ENCODE data around the gene PCSK5.
"Not testable (repeated sequence)": the region's sequence is repeated elsewhere in the genome, so short reads cannot be mapped to it uniquely, and the experiment has no call there.

PCSK5 gene

DNA sequence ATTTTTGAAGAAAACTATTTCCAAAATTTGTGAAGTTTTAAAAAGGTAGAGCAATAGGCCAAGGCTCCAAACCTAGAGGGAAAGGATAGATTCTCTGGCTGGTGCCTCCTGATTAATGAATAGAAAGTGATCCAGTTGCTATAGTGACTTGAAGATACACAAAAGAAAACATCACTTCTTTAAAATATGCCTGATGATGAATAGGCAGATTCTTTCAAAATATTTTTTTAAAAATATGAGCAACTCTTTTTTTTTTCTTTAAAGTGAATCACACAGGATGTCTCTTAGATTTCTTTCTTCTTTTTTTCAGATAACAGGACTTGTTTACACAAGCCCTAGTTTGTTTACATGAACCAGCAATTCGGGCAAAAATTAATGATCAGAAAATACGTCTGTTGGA lies 379.3 kb downstream of the PCSK5 start:
- DNase-seq: no peak

GRCh38 chr9:76271755-76272154 lies 381.3 kb downstream of the PCSK5 start:
- DNase-seq: no peak

DNA sequence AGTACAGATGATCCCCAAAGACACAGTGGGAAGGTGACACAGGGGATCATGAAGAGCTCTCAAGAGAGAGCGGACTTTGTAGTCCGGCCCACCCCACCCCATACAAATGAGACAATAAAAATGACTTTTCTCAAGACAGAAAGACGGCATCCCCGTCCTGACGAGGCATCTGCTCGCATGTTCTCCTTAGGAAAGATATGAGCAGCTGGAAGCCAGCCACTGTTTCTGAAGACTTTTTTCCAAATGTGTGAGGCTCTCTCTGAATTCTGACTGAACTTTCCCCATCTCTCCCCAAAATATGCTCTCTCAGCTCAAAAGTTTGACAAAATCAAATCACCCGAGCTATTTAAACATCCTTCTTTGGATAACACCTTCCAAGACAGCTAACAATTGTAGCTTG lies 398.6 kb downstream of the PCSK5 start:
- DNase-seq: no peak

DNA sequence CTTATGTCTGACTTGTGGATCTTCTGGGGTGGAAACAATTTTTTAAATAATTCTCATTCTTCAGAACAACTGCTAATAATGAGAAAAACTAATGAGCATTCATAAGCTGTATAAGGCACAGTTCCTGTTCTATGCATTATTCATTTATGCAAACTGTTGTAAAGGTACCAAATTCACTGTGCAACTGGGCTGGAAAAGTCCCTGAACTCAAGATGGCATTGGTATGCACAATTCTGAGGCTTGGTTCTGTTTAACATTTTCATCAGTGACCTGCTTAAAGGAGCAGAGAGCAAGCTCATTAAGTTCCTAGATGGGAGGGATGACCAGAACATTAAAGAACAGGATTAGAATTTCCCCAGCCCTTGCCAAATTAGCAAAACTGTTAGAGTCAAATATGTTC lies 399.2 kb downstream of the PCSK5 start:
- DNase-seq: no peak

DNA sequence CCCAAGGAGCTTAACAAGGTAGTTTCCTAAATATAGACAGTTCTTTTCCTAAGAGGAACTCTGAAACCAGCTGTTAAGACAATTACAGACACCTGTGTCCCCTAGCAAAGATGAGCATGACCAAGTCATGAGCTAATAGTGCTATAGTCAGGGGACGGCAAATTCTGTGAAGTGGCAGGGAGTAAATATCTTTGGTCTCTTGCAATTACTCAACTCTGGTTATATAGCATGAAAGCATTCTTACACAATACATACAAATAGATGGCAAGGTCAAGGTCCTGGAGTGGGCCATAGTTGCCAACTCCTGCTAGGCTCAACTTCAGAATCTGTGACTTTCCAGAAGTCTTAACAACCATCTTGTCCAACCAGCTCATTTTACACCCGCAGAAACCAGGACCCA lies 400.1 kb downstream of the PCSK5 start:
- no peak for DNase-seq

DNA sequence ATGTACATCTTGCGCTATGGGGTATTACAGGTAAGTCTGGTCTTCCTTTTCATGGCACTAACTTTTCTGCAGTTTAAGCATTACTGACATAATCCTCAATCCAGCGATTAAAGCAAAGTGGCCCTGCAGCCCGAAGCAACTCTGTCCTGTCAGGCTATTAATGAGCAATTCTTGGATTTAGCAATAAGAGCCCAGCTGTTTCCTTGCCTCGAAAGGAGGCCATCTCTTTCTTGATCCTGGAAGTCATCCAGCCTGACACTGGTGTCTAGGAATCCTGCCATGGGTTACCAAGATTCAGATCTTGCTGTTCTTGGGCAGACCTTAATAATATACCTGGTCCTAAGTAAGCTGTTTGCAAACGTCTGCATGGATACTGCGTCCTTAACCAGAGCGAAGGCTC lies 401.8 kb downstream of the PCSK5 start:
- no peak for DNase-seq

GRCh38 chr9:76292658-76293057 lies 402.2 kb downstream of the PCSK5 start:
- DNase-seq: no peak

DNA sequence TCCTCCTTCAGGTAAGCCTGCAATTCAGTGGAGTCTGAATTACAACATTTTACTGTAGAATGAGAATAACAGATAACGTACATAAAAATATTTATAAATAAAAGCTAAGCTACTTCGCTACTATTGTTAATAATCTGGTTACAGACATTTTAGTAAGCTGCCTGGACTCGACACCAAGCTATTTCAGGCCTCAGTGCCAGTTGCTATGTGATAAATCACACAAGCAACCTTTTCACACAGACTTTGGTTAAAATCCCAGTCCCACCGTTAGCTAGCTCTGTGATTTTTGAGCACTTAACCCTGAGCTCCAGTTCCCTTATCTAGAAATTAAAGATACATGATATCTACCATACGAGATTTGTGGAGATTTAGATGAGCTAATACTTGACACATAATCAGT lies 403.8 kb downstream of the PCSK5 start:
- DNase-seq: no peak

DNA sequence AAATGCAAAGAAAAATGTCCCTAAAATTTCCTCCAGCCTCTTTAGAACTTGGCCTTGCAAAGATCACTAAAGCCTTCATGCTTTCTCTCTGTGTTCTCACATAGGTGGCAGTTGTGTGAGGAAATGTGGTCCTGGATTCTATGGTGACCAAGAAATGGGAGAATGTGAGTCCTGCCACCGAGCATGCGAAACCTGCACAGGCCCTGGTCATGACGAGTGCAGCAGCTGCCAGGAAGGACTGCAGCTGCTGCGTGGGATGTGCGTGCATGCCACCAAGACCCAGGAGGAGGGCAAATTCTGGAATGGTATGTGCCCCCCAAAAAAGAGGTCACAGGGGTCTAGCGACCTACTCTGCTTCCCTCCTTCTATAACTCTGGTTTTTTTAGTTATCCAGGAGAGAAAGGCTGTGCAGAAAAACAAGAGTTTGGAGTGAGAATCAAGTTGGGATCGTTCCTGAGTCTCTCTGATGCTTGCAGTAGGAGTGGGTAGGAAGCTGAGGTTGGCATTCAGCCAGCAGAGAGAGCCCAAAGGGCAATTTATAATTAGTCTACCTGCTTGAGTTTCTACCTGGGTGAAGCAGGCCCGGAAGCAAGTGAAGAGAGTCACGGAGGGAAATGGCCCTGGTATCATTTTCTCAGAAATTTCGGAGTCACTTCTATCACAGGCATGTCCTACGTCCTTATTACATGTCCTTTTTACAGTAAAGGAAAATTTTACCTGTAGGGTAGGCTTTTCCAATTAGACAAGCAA lies 406.3 kb downstream of the PCSK5 start:
- no peak for DNase-seq

- no peak for DNase-seq
Observed at GRCh38 chr9:76297721-76298239, 407.3 kb downstream of the PCSK5 start.

DNA sequence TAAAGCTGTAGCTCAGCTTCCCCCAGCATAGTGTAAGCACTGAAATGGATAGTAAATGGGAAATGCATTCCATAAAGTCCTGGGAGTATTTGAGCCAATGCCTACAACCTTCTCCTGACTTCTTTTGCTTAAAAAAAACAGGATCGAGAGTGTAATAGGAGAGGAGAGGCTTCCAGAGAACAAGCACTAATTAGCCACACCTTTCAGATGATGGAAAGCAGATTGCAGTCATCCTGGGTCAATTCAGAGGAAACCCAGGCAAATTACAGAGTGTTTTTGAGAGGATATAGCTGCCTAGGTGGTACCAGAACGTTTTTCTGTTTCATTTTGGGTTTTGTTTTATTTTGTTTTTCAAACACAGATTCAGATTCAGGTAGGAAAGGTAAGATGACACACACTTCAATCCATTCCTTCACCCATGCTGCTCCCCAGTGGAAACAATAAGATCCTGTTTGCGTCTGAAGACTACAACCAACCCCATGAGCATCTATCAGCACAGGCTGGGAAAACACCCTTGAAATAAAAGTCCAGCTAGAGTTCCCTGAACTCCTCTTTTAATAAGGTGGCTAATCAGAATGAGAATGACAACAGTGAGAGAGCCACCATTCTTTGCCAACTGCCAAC lies 408.2 kb downstream of the PCSK5 start:
- DNase-seq: no peak

DNA sequence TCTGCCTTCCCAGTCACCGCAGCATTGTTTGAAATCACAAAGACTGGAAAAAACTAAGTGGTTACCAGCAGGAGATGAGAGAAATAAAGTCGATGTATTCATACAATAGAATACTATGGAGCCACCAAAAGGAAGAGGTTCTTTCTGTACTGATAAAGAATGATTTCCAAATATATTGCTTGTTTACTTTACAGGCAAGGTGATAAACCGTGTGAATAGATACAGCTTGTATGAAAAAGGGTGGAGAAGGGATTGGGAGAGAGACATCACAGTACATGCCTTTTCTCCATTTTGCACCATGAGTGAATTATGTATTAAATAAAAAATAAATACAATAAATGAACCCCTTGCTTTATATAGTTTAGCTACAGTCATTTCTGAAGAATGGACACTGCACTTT lies 412.1 kb downstream of the PCSK5 start:
- DNase-seq: no peak

DNA sequence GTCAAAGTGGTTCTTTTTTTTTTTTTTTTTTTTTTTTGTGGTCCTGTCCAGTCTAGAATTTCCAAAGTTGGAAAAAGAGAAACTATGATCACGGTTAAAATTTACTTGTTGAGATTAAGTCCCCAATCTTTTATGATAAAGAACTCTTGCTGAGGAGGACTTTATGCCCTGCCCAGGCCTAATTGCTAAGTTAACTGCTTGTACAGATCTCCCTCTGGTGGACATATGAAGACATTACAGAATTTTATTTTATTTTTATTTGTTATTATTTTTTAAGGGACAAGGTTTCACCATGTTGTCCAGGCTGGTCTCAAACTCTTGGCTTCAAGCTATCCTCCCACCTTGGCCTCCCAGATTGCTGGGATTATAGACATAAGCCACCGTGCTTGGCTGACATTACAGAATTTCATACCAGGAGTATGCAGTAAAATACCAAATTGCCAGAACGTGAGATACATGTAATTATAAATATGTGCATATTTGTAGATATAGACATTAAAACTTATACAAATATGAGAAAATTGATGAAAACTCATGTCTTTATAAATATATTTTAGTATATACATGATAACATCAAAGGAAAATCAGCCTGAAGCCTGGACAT lies 412.6 kb downstream of the PCSK5 start:
- no peak for DNase-seq

DNA sequence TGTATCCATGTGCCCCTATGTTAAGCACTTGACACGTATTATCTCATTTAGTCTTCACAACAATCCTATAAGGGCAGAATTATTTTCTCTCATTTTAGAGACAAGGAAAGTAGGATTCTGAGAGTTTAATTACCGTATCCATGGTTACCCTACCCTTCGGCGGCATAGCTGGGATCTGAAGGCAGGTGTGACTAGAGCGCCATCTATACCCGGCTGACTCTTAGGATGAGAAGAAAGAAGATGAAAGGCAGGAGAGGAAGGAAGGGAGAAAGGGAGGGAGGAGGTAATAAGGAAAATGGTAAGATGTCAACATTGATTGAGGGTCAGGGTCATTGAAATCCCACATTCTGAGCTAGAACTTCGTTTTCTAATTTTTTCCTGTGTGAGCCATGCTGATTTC lies 416.6 kb downstream of the PCSK5 start:
- not testable (repeated sequence) for DNase-seq

DNA sequence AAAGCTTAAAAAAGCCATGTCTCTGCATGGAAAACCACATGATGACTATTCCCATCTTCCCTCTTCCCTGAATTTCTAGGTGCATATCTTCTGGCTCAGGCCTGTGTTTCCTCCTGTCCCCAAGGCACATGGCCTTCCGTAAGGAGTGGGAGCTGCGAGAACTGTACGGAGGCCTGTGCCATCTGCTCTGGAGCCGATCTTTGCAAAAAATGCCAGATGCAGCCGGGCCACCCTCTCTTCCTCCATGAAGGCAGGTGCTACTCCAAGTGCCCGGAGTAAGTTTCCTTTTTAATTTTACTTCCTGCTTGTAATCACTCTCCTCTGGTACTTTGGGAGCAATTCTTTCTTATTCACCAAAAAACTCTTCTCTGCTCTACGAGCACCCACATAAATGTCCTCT lies 420.1 kb downstream of the PCSK5 start:
- no peak for DNase-seq

- no peak for DNase-seq
Observed at GRCh38 chr9:76310991-76311390, 420.5 kb downstream of the PCSK5 start.

DNA sequence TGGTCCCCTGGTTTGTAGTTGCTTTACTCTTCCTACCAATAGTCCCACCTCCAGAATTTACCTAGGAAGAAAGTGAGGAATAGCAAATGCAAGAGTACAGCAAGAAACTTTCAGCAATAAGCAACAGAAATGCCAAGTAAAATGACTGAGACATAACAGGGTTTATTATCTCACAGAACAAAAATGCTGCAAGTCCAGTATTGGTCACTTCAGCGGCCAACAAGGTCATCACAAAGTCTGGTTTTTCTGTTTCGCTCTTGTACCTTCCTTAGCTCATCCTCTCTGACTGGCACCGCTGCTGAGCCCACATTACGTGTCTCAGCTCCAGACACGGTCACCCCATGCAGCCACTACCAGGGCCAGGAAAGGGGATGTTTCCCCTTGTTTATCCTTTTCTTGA lies 421.1 kb downstream of the PCSK5 start:
- no peak for DNase-seq

- DNase-seq: no peak
Observed at GRCh38 chr9:76313771-76314170, 423.3 kb downstream of the PCSK5 start.

DNA sequence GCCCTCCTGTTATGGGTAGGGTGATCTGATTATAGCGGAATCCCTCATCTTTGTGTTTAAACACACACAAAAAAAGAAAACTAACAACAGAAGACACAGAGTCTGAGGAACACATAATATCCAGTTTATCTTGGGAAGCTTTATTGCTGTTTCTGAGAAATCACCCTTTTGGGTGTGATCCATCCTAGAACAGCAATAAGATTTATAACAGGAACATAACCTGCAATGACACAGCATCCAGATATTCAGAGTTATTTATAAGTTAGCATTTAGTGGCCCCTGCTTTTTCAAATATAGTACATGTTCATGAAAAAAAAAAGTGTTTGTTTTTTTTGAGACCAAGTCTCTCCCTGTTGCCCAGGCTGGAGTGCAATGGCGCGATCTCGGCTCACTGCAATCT lies 423.8 kb downstream of the PCSK5 start:
- no peak for DNase-seq

DNA sequence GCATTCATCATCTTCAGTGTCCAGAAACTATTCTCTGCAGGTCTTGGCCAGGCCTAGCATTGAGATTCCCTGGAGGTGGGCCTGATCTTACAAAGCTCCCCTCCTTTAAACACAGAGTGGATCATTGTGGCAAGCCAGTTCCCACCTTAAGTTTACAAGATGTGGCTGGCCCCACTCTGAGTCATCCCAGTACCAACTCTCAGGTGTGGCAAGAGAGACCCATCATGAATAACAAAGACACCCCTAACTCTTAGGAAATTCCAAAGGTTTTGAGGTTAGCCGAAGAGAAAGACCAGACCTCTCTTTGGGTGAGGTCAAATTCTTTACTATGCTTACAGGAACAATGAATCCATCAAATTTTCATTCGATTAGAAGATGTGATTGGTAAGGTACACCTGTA lies 425.6 kb downstream of the PCSK5 start:
- DNase-seq: no peak

DNA sequence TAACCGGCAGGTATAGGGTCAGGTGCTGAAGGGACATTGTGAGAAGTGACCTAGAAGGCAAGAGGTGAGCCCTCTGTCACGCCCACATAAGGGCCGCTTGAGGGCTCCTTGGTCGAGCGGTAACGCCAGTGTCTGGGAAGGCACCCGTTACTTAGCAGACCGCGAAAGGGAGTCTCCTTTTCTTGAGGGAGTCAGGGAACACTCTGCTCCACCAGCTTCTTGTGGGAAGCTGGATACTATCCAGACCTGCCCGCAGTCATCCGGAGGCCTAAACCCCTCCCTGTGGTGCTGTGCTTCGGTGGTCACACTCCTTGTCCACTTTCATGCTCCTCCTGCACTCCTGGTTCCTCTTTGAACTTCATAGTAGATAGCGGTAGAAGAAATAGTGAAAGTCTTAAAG lies 429.0 kb downstream of the PCSK5 start:
- DNase-seq: not testable (repeated sequence)

DNA sequence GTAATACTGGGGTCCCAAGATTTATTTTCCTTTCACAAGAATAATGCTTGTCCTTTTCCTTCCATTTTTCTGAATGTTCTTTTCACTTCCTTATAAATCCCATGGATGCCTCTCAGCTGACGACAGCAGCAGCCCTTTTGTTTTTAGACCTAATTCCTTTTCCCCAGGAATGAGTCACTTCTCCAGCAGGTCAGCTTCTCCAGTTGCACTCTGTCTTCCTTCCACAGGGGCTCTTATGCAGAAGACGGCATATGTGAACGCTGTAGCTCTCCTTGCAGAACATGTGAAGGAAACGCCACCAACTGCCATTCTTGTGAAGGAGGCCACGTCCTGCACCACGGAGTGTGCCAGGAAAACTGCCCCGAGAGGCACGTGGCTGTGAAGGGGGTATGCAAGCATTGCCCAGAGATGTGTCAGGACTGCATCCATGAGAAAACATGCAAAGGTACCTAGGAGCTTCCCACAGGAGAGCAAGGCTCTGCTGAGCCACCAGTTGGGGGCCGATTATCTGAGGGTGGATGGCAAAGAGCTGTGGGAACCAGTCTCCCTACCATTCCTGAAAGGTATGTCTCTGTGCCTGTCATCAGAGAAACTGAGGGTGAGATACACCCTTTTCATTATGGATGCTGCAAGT lies 430.8 kb downstream of the PCSK5 start:
- no peak for DNase-seq

GRCh38 chr9:76322810-76323209 lies 432.3 kb downstream of the PCSK5 start:
- no peak for DNase-seq

DNA sequence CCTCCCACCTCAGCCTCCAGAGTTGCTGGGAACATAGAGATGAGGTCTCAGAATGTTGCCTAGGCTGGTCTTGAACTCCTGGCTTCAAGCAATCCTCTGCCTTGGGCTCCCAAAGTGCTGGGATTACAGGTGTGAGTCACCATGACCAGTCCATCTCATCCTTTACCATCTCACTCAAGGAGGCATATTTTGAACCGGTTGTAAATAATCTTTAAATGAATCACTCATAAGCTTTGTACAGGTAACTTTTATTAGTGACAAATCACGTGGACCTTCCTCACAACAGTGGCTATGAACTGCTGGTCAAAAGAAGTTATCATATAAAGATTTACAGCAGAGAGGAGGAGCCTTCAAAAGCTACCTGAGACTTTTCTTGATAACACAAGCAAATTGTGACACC lies 433.0 kb downstream of the PCSK5 start:
- DNase-seq: no peak

Measured in CD4-positive, alpha-beta T cell treated with Interferon gamma for 1 hour (primary cell).